ENCODE results near the gene CEP170B. TPM values are rescaled to one million over a fixed set of nuclear protein-coding genes. Genes with fewer than 3 reads are reported as not detected.

The CEP170B gene
- total and polyA plus RNA-seq, 2 of the 8 experiments (the other 6 are each of a cell fraction or from before 2014, with no cell fraction given) = 9.1 to 33.8 TPM

GRCh38 chr14:104877806-104878550 lies 12.9 kb downstream of the CEP170B start:
- H3K27ac ChIP-seq (ENCODE audit: low read depth, low read length) = no peak overlapping the region
- no peak overlapping the region for H3K4me2 ChIP-seq (ENCODE audit: insufficient read depth in 1 of 2, low read depth in 2 of 2, low read length in 2 of 2)
- FAIRE-seq = no peak
- no peak overlapping the region for H2AFZ ChIP-seq (ENCODE audit: low read length)
- no peak overlapping the region for H2BK5ac ChIP-seq (ENCODE audit: low read depth, low read length)
- no peak overlapping the region for H2BK15ac ChIP-seq (ENCODE audit: low read length)
- H3K23me2 ChIP-seq (ENCODE audit: low read depth, low read length) = no peaks in the 10 kb centered on the region; the same call in 1 of the 2 replicates
- no peaks in the 10 kb centered on the region for H3K27me3 ChIP-seq (replicated peaks in 1 of 4; ENCODE audit: control insufficient read depth in 3 of 4, extremely low read depth in 1 of 4, insufficient read depth in 3 of 4, low read length in 3 of 4)
- no peak for DNase-seq (ENCODE audit: low read depth in 1 of 2, low spot score in 2 of 2)
- no peak overlapping the region for H3K18ac ChIP-seq (ENCODE audit: extremely low read depth, low read length)
- peaks cover 0 to 27% (median 7%) of the 10 kb centered on the region in 4 experiments; a peak in 5 of 7 replicates for H3K4me1 ChIP-seq (replicated peaks in 1 of 4; ENCODE audit: control insufficient read depth in 3 of 4, insufficient read depth in 4 of 4, low read length in 3 of 4)
- no peak overlapping the region for H2AK5ac ChIP-seq (ENCODE audit: low read depth, low read length)
- no peak overlapping the region for H4K91ac ChIP-seq (replicated peaks; ENCODE audit: insufficient read length, low read length)
- CTCF ChIA-PET (ENCODE audit: partially characterized antibody) = interaction anchor here (1.5 kb wide), 1 partner anchor 13 kb away, joined by 3 read pairs; no protein-coding TSS in a partner anchor
- no peak overlapping the region for H2BK12ac ChIP-seq (ENCODE audit: low read depth, low read length)
- H3K14ac ChIP-seq (ENCODE audit: insufficient read length) = no peak overlapping the region
- no peak overlapping the region for H3K23ac ChIP-seq (ENCODE audit: insufficient read length)
- TF ChIP-seq CBX8 (IDR thresholded peaks at IDR 0.05; ENCODE audit: borderline replicate concordance, low read depth, low read length) (no peak), EP300 (IDR thresholded peaks at IDR 0.05; ENCODE audit: borderline replicate concordance in 1 of 2, low read depth in 2 of 2, low read length in 2 of 2) (no peak)
- TF ChIP-seq, protein P1, sequence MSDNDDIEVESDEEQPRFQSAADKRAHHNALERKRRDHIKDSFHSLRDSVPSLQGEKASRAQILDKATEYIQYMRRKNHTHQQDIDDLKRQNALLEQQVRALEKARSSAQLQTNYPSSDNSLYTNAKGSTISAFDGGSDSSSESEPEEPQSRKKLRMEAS (IDR thresholded peaks at IDR 0.05) = no peak
- H3K9me3 ChIP-seq (ENCODE audit: insufficient read depth in 2 of 2, low read depth in 1 of 2, low read length in 1 of 2) = no peaks in the 10 kb centered on the region
- POLR2A ChIA-PET (ENCODE audit: partially characterized antibody) = interaction anchor here (1.2 kb wide), 1 partner anchor 22 kb away, joined by 4 read pairs; no protein-coding TSS in a partner anchor
- no peak overlapping the region for H2BK120ac ChIP-seq (replicated peaks; ENCODE audit: low read depth, low read length)
- no peaks in the 10 kb centered on the region; a peak in 1 of 4 replicates for H3K79me2 ChIP-seq (ENCODE audit: control insufficient read depth in 1 of 2, insufficient read depth in 2 of 2, low read length in 2 of 2)
- peaks cover 7% of the 10 kb centered on the region for H3K79me1 ChIP-seq (ENCODE audit: low read depth, low read length)
- H3K56ac ChIP-seq (replicated peaks; ENCODE audit: insufficient read length, low read depth, low read length) = no peak overlapping the region
- H4K20me1 ChIP-seq (replicated peaks in 1 of 2; ENCODE audit: control insufficient read depth in 1 of 2, insufficient read depth in 2 of 2, low read length in 2 of 2) = peaks cover 8 to 30% of the 10 kb centered on the region in 2 experiments
- no peak overlapping the region for H3K4ac ChIP-seq (replicated peaks; ENCODE audit: insufficient read length, low read depth, low read length)
- H3K36me3 ChIP-seq (ENCODE audit: control insufficient read depth in 2 of 4, insufficient read depth in 4 of 4, low read length in 3 of 4) = peaks cover 0 to 6% (median 4%) of the 10 kb centered on the region in 4 experiments; a peak in 4 of 8 replicates
- H3K4me3 ChIP-seq (ENCODE audit: extremely low read depth in 1 of 4, insufficient read depth in 2 of 4, low read depth in 3 of 4, low read length in 4 of 4) = no peak overlapping the region
- H2BK20ac ChIP-seq (ENCODE audit: low read length) = no peak overlapping the region
- WGBS, 2 experiments (ENCODE audit: extremely low coverage in 1 of 2, insufficient coverage in 1 of 2, insufficient read length in 1 of 2, insufficient replicate concordance in 2 of 2, low coverage in 1 of 2, low lambda C conversion rate in 2 of 2, missing lambda C conversion rate in 1 of 2) = 83% methylated on average over 24 of the region's 30 CpGs; no CpG with 5 or more reads in 1 of the 2 experiments
- no peak overlapping the region for H4K5ac ChIP-seq (ENCODE audit: insufficient read length, low read depth, low read length)
- H3K9ac ChIP-seq (replicated peaks in 1 of 4; ENCODE audit: extremely low read depth in 1 of 4, low read depth in 3 of 4, low read length in 3 of 4) = no peak overlapping the region
- H4K8ac ChIP-seq (ENCODE audit: extremely low read depth, insufficient read depth, low read length) = no peak overlapping the region

Measured in H1 (cell line).